Measurements from ENCODE around the gene CAMTA1. TPM values are rescaled to one million over a fixed set of nuclear protein-coding genes. Genes with fewer than 3 reads are reported as not detected.

CAMTA1 gene
- total and polyA plus RNA-seq, 2 experiments from 2014 or later = 89.0 to 145 TPM

DNA sequence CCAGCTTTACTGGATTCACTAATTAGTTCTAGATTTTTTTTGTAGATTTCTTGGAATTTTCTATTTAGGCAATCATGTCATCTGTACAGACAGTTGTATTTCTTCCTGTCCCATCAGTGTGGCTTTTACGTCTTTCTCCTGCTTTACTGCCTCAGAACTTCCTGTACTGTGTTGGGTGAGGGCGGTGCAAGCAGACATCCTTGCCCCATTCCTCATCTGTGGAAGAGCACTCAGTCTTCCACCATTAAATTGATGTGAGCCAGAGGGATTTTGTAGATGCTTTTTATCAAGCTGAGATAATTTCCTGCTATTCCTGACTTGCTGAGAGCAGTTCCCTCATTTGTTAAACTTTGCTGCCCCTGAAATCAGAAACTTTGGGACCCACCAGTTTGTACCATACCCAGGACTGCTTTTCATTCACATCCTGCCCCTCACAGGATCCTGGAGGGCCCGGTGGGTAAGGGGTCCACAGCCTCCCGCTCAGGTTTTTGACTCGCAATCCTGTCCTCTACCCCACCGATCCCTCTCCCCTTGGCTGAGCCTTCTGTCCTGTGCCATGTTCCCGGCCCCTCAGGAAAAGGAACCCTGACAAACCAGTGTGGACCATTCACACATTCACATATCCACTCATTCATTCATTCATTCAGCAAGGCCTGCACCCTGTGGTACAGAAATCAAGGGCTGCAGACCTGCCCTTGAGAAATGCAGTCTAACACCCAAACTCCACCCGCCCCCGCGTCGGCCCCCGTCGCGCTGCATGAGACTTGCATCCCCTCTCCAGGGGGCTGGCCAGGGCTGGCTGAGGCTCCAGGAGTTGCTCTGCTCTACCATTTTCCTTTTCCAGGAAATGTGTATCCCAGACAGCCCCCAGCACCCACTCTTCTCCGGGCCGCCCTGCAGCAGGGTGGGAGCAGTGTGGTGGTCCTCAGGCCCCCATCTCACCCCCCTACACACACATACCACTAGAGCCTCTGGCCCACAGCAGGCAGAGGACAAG is 739.4 kb downstream of the CAMTA1 start:
- no peaks in the 10 kb centered on the region for H3K79me2 ChIP-seq
- no peak for DNase-seq (ENCODE audit: low spot score)
- H3K36me3 ChIP-seq (replicated peaks; ENCODE audit: insufficient read depth, low read depth) = no peaks in the 10 kb centered on the region
- no peaks in the 10 kb centered on the region for H4K20me1 ChIP-seq (ENCODE audit: insufficient read depth, poor library complexity, severe bottlenecking)
- H3K4me3 ChIP-seq = no peak overlapping the region
- no peaks in the 10 kb centered on the region for H3K4me1 ChIP-seq (ENCODE audit: insufficient read depth)
- no peak overlapping the region for H3K27ac ChIP-seq
- no peaks in the 10 kb centered on the region for H3K9me3 ChIP-seq (ENCODE audit: low read depth)
- WGBS (ENCODE audit: low lambda C conversion rate, missing lambda C conversion rate) = 93% methylated on average over 13 of the region's 16 CpGs
- no peak overlapping the region for H2AFZ ChIP-seq
- no peaks in the 10 kb centered on the region for H3K9me2 ChIP-seq (replicated peaks; ENCODE audit: insufficient read depth)
- no peak overlapping the region for H3K4me2 ChIP-seq
- TF ChIP-seq, protein P1, sequence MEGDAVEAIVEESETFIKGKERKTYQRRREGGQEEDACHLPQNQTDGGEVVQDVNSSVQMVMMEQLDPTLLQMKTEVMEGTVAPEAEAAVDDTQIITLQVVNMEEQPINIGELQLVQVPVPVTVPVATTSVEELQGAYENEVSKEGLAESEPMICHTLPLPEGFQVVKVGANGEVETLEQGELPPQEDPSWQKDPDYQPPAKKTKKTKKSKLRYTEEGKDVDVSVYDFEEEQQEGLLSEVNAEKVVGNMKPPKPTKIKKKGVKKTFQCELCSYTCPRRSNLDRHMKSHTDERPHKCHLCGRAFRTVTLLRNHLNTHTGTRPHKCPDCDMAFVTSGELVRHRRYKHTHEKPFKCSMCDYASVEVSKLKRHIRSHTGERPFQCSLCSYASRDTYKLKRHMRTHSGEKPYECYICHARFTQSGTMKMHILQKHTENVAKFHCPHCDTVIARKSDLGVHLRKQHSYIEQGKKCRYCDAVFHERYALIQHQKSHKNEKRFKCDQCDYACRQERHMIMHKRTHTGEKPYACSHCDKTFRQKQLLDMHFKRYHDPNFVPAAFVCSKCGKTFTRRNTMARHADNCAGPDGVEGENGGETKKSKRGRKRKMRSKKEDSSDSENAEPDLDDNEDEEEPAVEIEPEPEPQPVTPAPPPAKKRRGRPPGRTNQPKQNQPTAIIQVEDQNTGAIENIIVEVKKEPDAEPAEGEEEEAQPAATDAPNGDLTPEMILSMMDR (IDR thresholded peaks at IDR 0.05; ENCODE audit: poor library complexity) = no peak
- no peak for TF ChIP-seq EZH2 (IDR thresholded peaks at IDR 0.05; ENCODE audit: borderline replicate concordance)
- TF ChIP-seq EZH2phosphoT487 (IDR thresholded peaks at IDR 0.05; ENCODE audit: low read depth, severe bottlenecking, unreplicated experiment) = no peak
- H3K27me3 ChIP-seq = no peaks in the 10 kb centered on the region

DNA sequence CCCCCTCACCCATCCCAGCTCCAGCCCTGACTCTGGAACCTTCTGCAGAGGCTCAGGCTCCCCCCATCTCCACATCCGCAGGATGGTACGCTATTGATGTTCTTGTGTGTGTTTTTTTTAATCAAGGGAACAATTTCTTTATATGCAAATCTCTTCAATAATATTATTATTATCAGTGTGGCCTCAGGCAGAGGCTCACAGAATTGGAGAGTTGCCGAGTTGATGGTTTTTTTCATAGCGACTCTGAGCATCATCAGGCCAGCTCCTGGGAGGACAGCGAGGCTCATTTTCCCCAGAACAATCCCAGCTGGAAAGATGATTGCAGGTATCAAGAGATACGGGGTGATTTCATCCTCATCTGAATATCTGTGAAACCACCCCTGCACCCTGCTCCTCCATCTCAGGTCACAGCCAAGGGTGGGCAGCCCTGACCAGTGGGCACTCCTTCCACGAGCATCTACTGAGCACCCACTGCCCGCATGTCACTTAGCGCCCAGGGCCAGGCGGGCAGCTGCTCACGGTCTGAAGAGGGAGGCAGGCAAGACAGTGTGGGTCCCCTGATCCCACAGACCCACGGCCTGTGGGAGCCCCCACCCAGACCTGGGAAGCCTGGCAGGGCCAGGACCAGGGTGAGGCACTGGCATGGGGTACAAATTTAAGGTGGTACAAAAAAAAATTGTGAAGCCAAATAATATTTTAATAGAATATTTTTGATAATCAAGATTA is 740.2 kb downstream of the CAMTA1 start:
- no peak for DNase-seq (ENCODE audit: low spot score)
- Histone ChIP-seq H3K4me2 (no peak overlapping the region), H3K9me3 (ENCODE audit: low read depth) (no peaks in the 10 kb centered on the region), H3K79me2 (no peaks in the 10 kb centered on the region), H3K4me3 (no peak overlapping the region), H3K27me3 (no peaks in the 10 kb centered on the region), H3K4me1 (ENCODE audit: insufficient read depth) (no peaks in the 10 kb centered on the region), H3K9me2 (replicated peaks; ENCODE audit: insufficient read depth) (no peaks in the 10 kb centered on the region), H3K36me3 (replicated peaks; ENCODE audit: insufficient read depth, low read depth) (no peaks in the 10 kb centered on the region), H3K27ac (no peak overlapping the region), H4K20me1 (ENCODE audit: insufficient read depth, poor library complexity, severe bottlenecking) (no peaks in the 10 kb centered on the region), H2AFZ (no peak overlapping the region)
- WGBS (ENCODE audit: low lambda C conversion rate, missing lambda C conversion rate) = 95% methylated on average over 12 of the region's 12 CpGs
- TF ChIP-seq EZH2 (IDR thresholded peaks at IDR 0.05; ENCODE audit: borderline replicate concordance) = no peak
- TF ChIP-seq EZH2phosphoT487 (IDR thresholded peaks at IDR 0.05; ENCODE audit: low read depth, severe bottlenecking, unreplicated experiment) = no peak
- TF ChIP-seq, protein P1 (IDR thresholded peaks at IDR 0.05; ENCODE audit: poor library complexity) = no peak

DNA sequence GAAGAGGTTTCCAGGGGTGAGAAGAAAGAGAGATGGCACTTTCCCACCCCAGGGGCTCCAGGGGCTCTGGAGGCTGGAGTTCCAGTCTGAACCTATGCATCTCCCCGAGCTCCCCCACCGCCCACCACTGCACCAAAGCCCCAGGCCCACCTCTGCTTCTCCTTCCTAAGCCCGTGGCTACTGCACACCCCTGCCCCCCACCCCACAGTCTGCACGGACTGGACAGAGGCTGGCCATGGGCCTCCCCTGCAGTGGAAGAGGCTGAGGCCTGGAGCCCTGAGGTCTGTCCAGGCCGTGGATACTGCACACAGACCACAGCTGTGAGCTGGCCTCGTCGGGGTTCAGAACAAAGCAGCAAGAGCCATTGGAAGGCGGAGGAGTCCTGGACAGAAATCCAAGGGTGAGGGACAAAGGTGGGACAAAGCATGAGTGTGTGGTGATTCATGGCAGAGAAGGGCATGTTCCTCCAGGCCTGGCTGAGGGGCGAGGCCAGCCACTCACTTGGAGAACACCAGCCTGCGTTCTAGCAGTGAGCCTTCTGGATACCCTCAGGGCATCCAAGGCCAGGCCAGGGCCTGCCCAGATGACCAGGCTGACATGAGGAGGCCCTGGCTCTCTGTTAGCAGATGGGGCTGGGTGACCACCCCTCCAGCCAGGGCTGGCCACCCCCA is 741.1 kb downstream of the CAMTA1 start:
- H2AFZ ChIP-seq = no peak overlapping the region
- no peaks in the 10 kb centered on the region for H3K36me3 ChIP-seq (replicated peaks; ENCODE audit: insufficient read depth, low read depth)
- WGBS (ENCODE audit: low lambda C conversion rate, missing lambda C conversion rate) = 86% methylated on average over 8 of the region's 10 CpGs
- no peaks in the 10 kb centered on the region for H3K79me2 ChIP-seq
- H3K4me2 ChIP-seq = no peak overlapping the region
- H3K4me3 ChIP-seq = no peak overlapping the region
- no peaks in the 10 kb centered on the region for H3K4me1 ChIP-seq (ENCODE audit: insufficient read depth)
- H3K27ac ChIP-seq = no peak overlapping the region
- H3K9me2 ChIP-seq (replicated peaks; ENCODE audit: insufficient read depth) = no peaks in the 10 kb centered on the region
- no peak for DNase-seq (ENCODE audit: low spot score)
- no peaks in the 10 kb centered on the region for H4K20me1 ChIP-seq (ENCODE audit: insufficient read depth, poor library complexity, severe bottlenecking)
- H3K9me3 ChIP-seq (ENCODE audit: low read depth) = no peaks in the 10 kb centered on the region
- TF ChIP-seq EZH2phosphoT487 (IDR thresholded peaks at IDR 0.05; ENCODE audit: low read depth, severe bottlenecking, unreplicated experiment) (no peak), EZH2 (IDR thresholded peaks at IDR 0.05; ENCODE audit: borderline replicate concordance) (no peak)
- TF ChIP-seq, protein P1 (IDR thresholded peaks at IDR 0.05; ENCODE audit: poor library complexity) = no peak
- H3K27me3 ChIP-seq = no peaks in the 10 kb centered on the region

Data from hepatocyte (in vitro differentiated cells).